ENCODE data around the gene TAOK2. TPM values are rescaled to one million over a fixed set of nuclear protein-coding genes. Genes with fewer than 3 reads are reported as not detected.
"Not testable (repeated sequence)": the region's sequence is repeated elsewhere in the genome, so short reads cannot be mapped to it uniquely, and the experiment has no call there.

Gene TAOK2
- total RNA-seq, 1 donor from 2014 or later, result 75.4 TPM

- no peaks in the 10 kb centered on the region for H3K27me3 ChIP-seq
- intact Hi-C loops (cut with DNase I), result loop anchor here (10.0 kb wide), 1 partner anchor 68 kb away; the partner anchor contains the start of genes HIRIP3 and INO80E
- peaks cover 20% of the 10 kb centered on the region for H3K4me1 ChIP-seq
- ATAC-seq, result no peak
- H3K27ac ChIP-seq, result peak overlapping the region; percentile 90
- peaks cover 9% of the 10 kb centered on the region for H3K36me3 ChIP-seq
- peak overlapping the region; percentile 97 for H3K4me3 ChIP-seq
- peak; percentile 9 for DNase-seq
- H3K9me3 ChIP-seq, result no peaks in the 10 kb centered on the region
- no peak for TF ChIP-seq CTCF (IDR thresholded peaks at IDR 0.05)
Measured at GRCh38 chr16:29927070-29927905, 46.4 kb upstream of the TAOK2 start.

GRCh38 chr16:29931750-29932149 is 41.9 kb upstream of the TAOK2 start:
- H3K4me1 ChIP-seq; H3K9me3 ChIP-seq; intact Hi-C loops (cut with DNase I); H3K36me3 ChIP-seq; H3K27me3 ChIP-seq; ATAC-seq; H3K4me3 ChIP-seq; H3K27ac ChIP-seq; DNase-seq: not testable (repeated sequence)

GRCh38 chr16:29940656-29941055 is 33.0 kb upstream of the TAOK2 start:
- no peak for ATAC-seq
- intact Hi-C loops (cut with DNase I), result no loop called here
- no peak overlapping the region for H3K4me3 ChIP-seq

GRCh38 chr16:29943846-29944799 is 29.5 kb upstream of the TAOK2 start:
- ATAC-seq, result peak; percentile 91
- H3K9me3 ChIP-seq, result no peaks in the 10 kb centered on the region
- TF ChIP-seq CTCF (IDR thresholded peaks at IDR 0.05), result peak; percentile 9
- no peak overlapping the region for H3K27ac ChIP-seq
- no peaks in the 10 kb centered on the region for H3K4me1 ChIP-seq
- no peak for DNase-seq
- intact Hi-C loops (cut with DNase I), result no loop called here
- H3K36me3 ChIP-seq, result no peaks in the 10 kb centered on the region
- no peak overlapping the region for H3K4me3 ChIP-seq
- H3K27me3 ChIP-seq, result no peaks in the 10 kb centered on the region

More at GRCh38 chr16:29940656-29941055, 33.0 kb upstream of the TAOK2 start:
- Histone ChIP-seq H3K27me3 (no peaks in the 10 kb centered on the region), H3K9me3 (no peaks in the 10 kb centered on the region), H3K36me3 (no peaks in the 10 kb centered on the region), H3K27ac (no peak overlapping the region), H3K4me1 (no peaks in the 10 kb centered on the region)
- no peak for DNase-seq
- TF ChIP-seq CTCF (IDR thresholded peaks at IDR 0.05), result no peak

- Histone ChIP-seq H3K4me3 (no peak overlapping the region), H3K4me1 (no peaks in the 10 kb centered on the region), H3K9me3 (no peaks in the 10 kb centered on the region), H3K36me3 (no peaks in the 10 kb centered on the region), H3K27me3 (no peaks in the 10 kb centered on the region), H3K27ac (no peak overlapping the region)
- no peak for TF ChIP-seq CTCF (IDR thresholded peaks at IDR 0.05)
- no peak for ATAC-seq
- intact Hi-C loops (cut with DNase I), result no loop called here
- DNase-seq, result no peak
Measured at GRCh38 chr16:29947897-29948296, 25.8 kb upstream of the TAOK2 start.
